ENCODE data around the gene HAGHL.

GRCh38 chr16:733382-734207 is 6.7 kb downstream of the HAGHL start:
- TF ChIP-seq, protein P1, sequence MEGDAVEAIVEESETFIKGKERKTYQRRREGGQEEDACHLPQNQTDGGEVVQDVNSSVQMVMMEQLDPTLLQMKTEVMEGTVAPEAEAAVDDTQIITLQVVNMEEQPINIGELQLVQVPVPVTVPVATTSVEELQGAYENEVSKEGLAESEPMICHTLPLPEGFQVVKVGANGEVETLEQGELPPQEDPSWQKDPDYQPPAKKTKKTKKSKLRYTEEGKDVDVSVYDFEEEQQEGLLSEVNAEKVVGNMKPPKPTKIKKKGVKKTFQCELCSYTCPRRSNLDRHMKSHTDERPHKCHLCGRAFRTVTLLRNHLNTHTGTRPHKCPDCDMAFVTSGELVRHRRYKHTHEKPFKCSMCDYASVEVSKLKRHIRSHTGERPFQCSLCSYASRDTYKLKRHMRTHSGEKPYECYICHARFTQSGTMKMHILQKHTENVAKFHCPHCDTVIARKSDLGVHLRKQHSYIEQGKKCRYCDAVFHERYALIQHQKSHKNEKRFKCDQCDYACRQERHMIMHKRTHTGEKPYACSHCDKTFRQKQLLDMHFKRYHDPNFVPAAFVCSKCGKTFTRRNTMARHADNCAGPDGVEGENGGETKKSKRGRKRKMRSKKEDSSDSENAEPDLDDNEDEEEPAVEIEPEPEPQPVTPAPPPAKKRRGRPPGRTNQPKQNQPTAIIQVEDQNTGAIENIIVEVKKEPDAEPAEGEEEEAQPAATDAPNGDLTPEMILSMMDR (IDR thresholded peaks at IDR 0.05): no peak
- TF ChIP-seq POLR2A (IDR thresholded peaks at IDR 0.05): no peak
- TF ChIP-seq EP300 (IDR thresholded peaks at IDR 0.05): no peak
